Measurements from ENCODE around the gene EXT2.

EXT2 gene

GRCh38 chr11:44137057-44137456 is 41.6 kb downstream of the EXT2 start:
- Histone ChIP-seq H3K27ac (replicated peaks) (no peak overlapping the region), H3K4me3 (replicated peaks; ENCODE audit: insufficient read depth, low read length) (no peak overlapping the region), H3K27me3 (ENCODE audit: insufficient read depth, poor library complexity, severe bottlenecking) (no peaks in the 10 kb centered on the region)
- no peak for DNase-seq (ENCODE audit: low read depth in 1 of 2, low spot score in 1 of 2)
- TF ChIP-seq CTCF (IDR thresholded peaks at IDR 0.05; ENCODE audit: insufficient read depth, low read length) (no peak), GABPA (IDR thresholded peaks at IDR 0.05; ENCODE audit: low read depth) (no peak), SPI1 (IDR thresholded peaks at IDR 0.05; ENCODE audit: borderline replicate concordance, low read depth) (no peak), REST (IDR thresholded peaks at IDR 0.05; ENCODE audit: insufficient replicate concordance, low read depth) (no peak)

GRCh38 chr11:44138286-44138685 is 42.8 kb downstream of the EXT2 start:
- TF ChIP-seq SPI1 (IDR thresholded peaks at IDR 0.05; ENCODE audit: borderline replicate concordance, low read depth), result no peak
- TF ChIP-seq POLR2AphosphoS5 (IDR thresholded peaks at IDR 0.05; ENCODE audit: low read depth), result no peak
- no peak for TF ChIP-seq REST (IDR thresholded peaks at IDR 0.05; ENCODE audit: insufficient replicate concordance, low read depth)
- TF ChIP-seq CTCF (IDR thresholded peaks at IDR 0.05; ENCODE audit: insufficient read depth, low read length), result no peak
- no peak for TF ChIP-seq GABPA (IDR thresholded peaks at IDR 0.05; ENCODE audit: low read depth)
- no peak for DNase-seq (ENCODE audit: low read depth in 1 of 2, low spot score in 1 of 2)
- H3K27ac ChIP-seq (replicated peaks), result no peak overlapping the region

GRCh38 chr11:44138980-44139379 is 43.5 kb downstream of the EXT2 start:
- no peak overlapping the region for H3K27ac ChIP-seq (replicated peaks)

More at GRCh38 chr11:44138286-44138685, 42.8 kb downstream of the EXT2 start:
- H3K27me3 ChIP-seq (ENCODE audit: insufficient read depth, poor library complexity, severe bottlenecking), result no peaks in the 10 kb centered on the region
- no peak overlapping the region for H3K4me3 ChIP-seq (replicated peaks; ENCODE audit: insufficient read depth, low read length)

More at GRCh38 chr11:44138980-44139379, 43.5 kb downstream of the EXT2 start:
- DNase-seq (ENCODE audit: low read depth in 1 of 2, low spot score in 1 of 2), result no peak
- TF ChIP-seq SPI1 (IDR thresholded peaks at IDR 0.05; ENCODE audit: borderline replicate concordance, low read depth) (no peak), POLR2AphosphoS5 (IDR thresholded peaks at IDR 0.05; ENCODE audit: low read depth) (no peak), REST (IDR thresholded peaks at IDR 0.05; ENCODE audit: insufficient replicate concordance, low read depth) (no peak), CTCF (IDR thresholded peaks at IDR 0.05; ENCODE audit: insufficient read depth, low read length) (no peak), GABPA (IDR thresholded peaks at IDR 0.05; ENCODE audit: low read depth) (no peak)
- Histone ChIP-seq H3K27me3 (ENCODE audit: insufficient read depth, poor library complexity, severe bottlenecking) (no peaks in the 10 kb centered on the region), H3K4me3 (replicated peaks; ENCODE audit: insufficient read depth, low read length) (no peak overlapping the region)

Data from HL-60 (cell line).